HG02763 (cell line): ENCODE data around the gene CEP95.
A peak's percentile ranks its signal among the peaks of the same experiment; 100 is the strongest.
"Not testable (repeated sequence)": the region's sequence is repeated elsewhere in the genome, so short reads cannot be mapped to it uniquely, and the experiment has no call there.

Experiments used
- ATAC-seq: cut with Tn5 transposase; IDR thresholded peaks from one replicate; pipeline ENCODE4 v1.9.1; 2021; ENCODE audit warnings: mild to moderate bottlenecking, moderate library complexity; ENCODE audit not compliant: unreplicated experiment

Gene CEP95

DNA sequence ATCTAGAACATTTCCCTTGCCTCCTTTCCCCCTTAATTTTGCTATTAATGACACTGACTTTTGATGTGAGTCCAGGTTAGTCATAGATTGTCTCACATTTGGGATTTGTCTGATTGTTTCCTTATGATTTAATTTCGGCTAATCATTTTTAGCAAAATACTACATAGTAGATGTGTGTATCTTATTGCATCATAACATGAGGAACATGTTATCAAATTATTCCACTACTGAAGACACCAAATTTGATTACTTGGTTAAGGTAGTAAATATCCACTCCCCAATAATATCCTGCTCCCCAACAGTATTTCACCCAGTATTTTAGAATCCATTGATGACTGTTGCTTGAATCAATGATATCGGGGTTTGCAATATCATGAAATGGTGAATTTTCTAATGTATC lies 12.7 kb upstream of the CEP95 start:
- ATAC-seq: no peak

DNA sequence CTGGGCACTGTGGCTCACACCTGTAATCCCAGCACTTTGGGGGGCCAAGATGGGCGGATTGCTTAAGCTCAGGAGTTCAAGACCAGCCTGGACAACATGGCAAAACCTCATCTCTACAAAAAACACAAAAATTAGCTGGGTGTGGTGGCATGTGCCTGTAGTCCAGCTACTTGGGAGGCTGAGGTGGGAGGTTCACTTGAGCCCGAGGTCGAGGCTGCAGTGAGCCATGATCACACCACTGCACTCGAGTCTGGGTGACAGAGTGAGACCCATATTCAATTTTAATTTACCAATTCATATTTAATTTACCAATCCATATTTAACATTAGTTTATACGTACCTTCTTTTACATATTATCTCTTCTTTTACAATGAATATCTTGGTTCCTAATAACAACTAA lies 11.5 kb upstream of the CEP95 start:
- ATAC-seq: not testable (repeated sequence)

DNA sequence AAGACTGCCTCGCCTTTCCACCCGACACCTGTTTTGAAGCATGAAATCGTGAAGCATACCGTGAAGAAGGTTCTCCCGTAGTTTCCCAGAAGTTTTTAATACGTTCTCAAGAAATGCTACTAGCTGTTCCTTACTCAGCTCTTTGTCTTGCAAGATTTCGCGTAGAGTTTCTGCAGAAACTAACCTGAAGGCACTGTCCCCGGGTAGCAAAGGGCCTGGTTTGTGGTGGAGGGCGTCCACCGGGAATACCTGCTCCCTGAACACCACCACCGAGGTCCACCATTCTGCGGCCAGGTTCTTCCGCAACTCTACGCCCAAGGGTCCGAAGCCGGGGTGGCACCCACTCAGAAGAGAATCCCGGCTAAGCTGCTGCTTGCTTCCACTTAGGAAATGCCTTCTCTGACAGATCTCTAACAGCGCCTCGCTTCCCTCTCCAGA lies 10.4 kb upstream of the CEP95 start:
- ATAC-seq: no peak

DNA sequence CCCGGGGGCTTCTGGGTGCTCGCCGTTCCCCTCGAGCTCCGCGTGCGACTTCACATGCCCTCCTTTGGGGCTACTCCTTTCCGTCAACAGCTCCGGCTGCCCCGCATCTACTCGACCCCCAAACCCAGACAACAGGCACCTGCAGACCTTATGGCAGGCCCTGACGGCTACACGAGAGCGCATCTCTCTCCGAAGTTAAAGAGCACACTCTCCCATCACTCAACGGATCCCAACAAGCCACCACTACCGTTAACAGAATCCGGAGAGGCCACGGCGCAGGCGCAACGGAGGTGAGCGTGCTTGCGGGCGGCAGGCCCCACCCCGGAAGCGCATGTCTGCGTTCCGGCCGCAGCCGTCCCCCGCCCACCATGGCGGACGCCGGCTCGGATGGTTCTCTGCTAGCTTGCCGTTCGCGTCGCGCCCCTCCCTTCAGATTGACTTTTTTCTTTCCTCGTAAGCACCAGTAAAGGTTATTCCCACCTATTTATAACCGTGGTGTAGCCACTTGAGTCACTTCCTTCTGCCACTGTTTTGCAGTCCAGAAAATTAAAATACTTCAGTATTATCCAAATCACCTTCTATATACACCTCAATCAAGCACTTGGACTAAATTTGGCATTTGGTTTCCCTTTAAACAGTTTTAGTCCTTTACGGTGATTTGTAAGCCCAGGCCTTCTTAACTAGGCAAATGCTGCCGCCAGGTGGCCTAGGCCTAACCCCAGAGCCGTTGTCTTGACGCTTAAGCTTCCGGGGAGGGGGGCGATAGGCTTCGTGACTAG lies 9.8 kb upstream of the CEP95 start, which contains the start of gene POLG2:
POLG2 (minus strand) TSS at position 269 of the 779 bp plus-strand sequence; CDS start at position 183, 86 bp downstream.
- ATAC-seq: peak; percentile 83

DNA sequence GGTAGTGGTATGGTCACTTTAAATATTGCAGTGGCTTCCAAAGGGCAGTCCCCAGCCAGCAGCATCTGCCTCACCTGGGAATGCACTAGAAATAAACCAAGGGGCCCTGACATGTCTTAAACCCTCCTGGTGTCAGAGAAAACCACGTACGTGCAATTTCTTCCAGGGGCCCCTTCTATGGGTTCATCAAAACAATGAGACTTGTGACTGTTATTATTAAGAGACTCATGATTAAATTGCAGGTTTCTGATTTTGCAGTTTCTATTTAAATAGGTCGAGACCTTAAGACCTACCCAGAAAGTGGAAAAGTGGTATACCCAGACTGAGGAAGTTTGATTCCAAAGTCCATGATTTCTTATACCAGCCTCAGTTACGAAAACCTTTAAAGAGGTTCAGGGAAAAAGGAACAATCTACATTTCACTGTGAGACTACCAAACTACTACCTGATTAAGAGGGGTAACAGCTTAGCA lies 9.2 kb upstream of the CEP95 start:
- no peak for ATAC-seq

DNA sequence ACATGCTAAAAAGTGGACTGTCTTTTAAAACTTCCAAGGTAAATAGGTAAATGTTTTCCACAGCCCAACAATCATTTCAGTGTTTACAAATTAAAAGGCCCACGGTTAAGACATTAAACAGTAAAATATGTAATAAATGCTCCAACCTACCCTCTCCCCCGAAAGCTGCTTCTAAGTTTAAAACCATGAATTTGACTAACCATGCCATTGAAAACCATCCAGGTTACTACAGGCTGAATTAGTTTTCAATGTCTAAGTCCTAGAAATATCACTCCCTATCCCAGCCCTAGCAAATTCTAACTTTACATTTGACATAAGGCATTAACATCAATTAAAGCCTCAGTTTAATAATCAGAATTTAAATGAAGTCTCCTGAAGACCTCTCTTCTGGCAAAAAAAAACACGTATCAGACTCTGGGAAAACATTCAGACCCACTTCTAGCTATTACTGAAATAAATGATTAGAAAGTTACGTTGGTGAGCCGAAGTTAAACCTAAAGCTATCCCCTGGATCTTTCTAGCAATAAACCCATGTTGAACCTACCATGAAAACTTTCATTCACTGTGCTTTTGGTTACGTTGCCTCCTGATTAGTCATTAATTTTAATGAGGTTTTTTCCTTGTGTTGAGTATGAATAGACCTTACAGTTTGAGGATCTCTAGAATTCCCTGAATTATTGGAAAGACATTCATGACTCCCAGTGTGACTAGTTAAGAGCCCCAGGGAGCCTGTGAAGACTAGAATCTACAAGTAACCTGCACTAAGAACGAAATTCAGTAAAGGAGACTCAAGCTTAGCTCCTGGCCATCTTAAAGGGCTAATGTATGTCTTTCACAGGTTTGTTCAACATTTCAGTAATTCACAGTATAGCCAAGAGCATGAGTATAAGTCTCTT lies 8.2 kb upstream of the CEP95 start:
- no peak for ATAC-seq

DNA sequence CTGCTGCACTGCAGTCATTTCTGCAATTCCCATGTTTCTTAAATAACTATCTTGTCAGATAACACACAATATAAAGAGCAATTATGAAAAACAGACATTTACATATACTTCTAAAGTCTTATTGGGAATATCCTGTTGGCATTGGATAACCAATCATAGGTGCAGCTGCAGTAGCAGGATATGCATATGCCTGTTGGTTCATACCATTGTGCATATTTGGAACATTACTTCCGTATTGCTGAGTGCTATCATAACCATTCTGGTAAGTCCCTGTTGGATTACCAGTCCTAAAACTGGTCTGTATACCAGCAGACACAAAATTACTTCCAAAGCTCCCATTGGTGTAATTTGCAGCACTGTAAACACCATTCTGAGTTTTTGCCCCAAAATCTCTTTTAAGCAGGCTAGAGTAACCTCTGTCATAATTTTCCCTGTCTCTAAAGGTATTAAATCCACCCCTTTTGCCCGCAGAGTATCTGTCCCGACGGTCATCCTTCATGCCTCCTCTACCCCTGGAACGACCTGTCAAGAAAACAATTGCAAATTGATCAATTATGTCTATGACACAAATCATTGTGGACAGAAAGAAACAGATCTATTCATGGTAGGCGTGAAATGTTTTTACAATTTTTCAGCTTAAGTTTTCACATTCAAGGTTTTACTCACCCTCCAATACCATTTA lies 6.8 kb upstream of the CEP95 start:
- no peak for ATAC-seq

DNA sequence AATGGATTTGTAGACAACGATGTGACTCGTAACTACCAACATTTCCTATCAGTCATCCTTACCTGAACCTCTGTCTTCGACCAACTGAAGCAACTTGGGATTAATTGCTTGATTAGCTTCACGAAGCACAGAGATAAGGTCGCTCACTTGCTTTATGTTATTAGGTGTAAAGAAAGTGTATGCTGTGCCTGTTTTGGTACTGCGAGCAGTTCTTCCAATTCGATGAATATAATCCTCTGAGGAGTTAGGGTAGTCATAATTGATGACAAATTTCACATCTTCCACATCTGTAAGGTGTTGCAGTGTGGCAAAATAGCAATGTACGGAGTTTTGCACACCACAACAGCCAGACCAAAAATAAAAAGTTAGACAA lies 6.3 kb upstream of the CEP95 start:
- no peak for ATAC-seq

DNA sequence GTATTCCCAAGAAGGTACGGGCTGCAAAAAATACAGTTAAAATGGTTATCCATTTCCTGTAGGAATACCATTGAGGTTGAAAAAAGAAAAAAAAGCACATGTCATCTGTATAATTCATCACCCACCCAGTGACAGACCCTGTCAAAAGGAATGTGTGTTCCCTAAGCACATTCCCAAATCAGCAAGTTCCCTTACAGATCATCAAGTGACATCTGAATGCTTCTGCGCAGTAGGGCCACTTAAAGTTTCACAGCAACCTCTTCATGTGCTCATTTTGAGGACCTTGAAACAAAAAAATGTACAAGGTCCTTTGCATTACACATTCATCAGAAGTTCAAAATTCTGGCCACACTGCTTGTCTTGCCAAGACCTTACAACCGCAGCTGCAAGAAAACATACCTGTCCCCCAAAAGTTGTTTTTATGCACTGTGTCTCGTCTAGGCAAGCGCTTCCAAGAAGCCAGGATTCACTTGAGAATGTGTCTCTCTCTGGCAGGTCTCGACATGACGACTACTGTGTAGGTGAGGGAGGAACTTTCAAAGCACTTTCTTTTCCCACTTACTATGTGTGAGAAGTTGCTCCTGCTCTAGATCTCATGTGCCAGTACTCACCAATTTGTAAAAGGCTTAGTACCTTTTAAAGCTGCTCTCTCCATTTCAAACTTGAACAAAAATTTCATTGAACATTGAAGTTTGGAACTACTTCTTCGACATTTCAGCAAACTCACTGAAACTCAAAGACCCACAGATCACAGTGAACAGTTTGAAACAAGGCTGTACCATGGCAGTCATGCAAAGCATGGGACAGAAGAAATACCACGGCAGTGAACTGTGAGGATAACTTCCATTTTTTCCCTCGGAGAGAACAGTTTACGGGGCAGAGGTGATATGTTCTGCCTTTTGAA lies 5.7 kb upstream of the CEP95 start:
- ATAC-seq: no peak

DNA sequence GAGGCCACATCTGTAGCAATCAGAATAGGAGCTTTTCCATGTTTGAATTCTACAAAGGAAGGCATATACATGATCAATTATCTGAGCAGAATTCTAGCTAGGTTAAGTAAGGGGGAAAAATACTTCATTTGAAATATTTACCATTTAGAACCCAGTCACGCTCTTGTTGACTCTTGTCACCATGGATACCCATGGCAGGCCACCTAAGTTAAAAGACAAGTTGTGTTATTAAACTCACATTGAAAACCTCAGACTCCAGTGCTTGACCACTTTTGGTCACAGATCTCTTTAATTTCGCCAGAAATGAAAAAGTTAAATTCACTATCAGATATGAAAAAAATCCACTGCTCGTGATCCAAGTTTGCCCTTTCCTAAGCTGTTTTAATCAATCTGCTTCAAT lies 4.8 kb upstream of the CEP95 start:
- ATAC-seq: no peak

DNA sequence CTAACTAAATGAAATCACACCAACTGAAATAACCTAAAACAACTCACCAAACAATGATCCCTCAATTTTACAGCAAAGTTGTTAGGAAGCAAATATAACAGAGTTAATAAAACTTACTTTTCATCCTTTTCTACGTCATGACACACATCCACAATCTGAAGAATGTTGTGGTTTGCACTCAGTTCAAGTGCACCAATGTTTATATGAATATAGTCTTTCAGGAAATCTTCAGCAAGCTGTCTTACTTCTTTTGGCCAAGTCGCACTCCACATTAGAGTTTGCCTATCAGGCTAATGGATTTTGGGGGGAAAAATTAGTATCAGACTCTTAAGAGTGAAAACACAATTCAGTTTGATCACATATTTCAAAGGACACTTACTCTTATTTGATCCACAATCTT lies 4.0 kb upstream of the CEP95 start:
- no peak for ATAC-seq

DNA sequence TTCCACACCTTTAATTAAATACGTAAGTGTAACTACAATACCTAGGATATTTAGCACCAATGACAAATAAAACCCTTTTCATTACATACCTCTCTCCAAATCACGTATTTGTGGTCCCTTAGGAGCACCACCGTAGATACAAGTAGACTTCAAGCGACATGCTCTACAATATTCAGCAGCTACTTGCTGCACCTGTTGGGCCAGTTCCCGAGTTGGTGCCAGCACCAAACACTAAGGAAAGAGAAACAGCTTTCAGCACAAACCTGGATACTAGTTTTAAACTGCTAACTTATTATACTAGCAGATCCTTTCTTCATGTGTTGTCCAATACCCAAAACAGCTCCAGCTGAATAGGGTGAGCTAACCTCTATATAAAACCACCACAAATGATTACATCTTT lies 3.4 kb upstream of the CEP95 start:
- no peak for ATAC-seq

DNA sequence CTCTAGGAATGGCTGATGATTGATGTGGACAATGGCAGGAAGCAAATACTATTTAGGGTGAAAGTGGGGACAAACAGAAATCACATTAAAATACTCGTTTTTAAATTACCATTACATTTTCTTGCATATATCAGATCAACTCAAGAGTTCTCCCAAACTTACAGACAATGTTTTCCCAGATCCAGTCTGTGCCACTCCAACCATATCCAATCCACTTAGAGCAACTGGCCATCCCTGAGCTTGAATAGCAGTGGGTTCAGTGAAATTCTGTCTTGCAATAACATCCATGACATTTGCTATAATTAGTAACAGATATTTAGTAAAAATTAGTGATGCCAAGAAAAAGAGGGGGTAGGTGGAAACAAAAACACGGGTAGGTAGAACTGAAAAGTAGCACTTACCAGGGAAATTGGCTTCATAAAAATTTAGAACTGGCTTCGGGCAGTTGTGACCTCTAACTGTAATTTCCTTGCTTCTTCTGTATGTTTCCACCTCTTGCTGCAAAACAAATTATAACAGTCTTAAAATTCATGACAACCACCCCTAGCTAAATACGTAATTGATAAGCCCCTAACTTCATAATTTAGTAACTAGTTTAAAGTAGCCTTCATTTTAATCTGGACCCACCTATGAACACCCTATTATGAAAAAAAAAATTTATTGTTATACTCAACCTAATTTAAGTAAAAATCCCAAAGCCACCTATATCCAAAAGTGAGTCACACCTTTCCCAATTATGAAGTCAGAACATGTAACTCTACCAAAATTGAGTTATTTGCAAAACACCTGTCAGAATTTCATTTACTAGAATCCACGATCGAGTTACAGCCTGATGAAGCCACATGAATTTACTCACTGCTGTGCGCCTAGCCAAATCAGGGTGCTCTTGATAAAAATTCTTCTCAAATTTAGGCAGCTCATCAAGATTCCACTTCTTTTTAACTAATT lies 2.7 kb upstream of the CEP95 start:
- no peak for ATAC-seq

DNA sequence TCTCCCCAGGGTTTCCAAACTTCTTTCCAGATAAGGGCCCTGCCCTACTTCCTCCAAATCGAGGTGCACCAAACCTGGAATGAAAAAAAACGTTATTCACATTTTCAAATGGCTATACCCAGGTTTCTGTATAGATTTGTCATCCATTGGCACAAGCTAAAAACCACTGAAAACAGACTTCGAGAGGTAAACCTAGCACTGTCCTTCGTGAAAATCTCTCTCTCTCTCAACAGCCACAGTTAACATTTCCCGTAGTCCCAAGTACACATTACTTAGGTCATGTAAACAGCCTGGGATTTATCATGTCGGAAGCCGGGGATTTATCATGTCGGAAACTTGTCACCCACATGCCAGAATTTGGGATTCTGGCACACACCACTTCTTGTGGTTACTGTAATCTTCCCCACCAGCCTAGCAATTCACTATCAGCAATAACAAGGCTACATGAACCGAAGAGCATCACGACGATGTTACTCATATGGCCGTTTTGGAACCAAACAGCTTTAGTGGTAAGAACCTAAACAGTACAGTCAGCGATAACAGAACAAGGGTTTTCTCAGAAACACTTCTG lies 1.9 kb upstream of the CEP95 start:
- no peak for ATAC-seq

DNA sequence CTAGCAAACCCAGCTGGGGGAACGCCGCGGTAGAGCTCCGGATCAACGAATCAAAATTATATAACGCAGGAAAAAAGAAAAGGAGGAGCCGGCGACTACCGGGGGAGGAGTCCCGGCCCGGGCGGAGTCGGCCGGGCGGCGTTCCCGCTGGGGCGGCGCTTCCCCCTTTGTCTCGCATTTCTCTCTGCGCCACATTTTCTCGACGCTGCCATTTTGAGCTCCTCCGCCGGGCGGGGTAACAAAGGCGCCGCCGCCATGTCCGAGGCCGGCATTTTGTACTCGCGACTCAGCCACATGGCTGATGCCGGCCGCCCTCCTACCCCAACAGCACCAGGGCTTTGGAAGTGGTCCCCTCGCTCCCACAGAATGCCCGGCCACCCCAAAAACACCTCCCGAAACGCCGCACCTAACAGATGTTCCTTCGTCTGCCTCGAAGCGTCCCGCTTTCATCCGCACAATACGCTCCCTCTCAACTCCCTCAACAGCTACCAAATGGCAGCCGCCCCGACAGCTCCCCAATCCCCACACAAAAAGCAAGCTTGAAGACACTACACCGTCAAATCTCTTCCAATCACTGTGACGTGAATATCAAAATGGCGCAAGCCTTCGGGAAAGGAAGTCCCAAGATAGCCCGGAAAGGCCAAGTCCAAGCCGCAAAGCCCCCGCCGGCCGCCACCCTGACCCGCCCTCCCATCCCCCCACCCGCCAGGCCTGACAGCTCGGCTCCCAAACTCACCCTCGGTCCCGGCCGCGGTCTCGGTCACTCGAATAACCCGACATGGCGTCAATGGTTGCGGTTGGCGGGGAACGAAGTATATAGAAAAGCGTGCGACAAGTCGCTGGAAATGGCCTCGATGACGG lies 1.2 kb upstream of the CEP95 start:
- peak; percentile 20 for ATAC-seq

DNA sequence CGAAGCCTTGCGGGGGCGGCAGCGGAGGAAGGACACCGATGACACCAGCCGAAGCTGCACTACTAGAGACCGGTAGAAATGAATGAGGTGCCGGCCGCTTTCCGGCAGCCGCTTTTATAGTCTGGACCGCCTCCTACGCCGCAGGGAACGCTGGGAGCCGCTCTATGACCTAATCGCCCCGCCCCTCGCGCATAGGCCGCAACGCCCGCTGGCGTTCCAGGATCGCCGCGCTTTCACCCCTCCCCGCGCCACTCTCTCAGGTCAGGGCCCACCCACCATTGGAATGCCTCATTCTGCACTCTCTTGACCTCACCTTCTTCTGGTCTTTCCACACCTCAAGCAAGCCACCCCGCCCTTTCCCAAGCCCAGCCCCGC lies 589 bp upstream of the CEP95 start, which contains the start of gene DDX5:
DDX5 (minus strand) TSS at position 89 of the 375 bp plus-strand sequence. CDS start 170 bp downstream, outside the sequence.
- peak; percentile 47 for ATAC-seq

DNA sequence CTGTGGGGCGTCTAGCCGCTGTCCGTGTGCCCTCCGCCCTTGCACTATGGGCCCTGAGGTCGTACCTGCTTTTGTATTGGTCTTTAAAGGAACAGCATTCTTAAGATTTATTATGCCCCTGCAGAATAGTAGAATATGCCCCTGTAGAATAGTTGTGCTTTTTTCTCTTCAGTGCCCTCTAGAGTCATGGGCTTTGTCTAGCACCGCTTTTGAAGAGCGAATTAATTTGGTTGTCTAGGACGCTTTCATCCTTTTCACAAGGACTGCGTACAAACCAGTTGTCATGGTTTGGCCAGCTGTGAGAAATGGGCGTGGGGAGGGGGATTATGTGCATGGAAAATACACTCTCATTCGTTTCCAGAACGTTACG lies 621 bp downstream of the CEP95 start:
- ATAC-seq: peak; percentile 18

DNA sequence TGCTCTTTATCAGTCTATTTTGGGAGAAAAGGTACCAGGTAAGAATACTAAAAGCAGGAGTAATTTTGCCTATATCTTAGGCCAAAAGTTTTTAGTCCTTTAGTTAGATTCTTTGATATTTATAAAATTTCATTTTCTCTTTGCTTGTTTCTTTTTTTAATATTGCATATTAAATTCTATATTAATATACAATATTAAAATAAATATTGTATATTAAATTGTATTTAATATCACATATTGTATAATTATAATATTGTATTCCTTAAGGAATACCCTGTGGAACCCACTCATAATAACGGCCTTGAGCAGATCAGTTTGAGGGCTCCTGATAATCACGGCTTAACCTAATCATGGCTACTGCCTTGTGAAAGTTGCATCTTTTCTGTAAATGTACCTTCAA lies 1.9 kb downstream of the CEP95 start:
- ATAC-seq: no peak
